Panc1 (cell line): ENCODE results near the gene ABCB1. TPM values are rescaled to one million over a fixed set of nuclear protein-coding genes. Genes with fewer than 3 reads are reported as not detected.

Experiments used
- ATAC-seq: fragments of 200-7000 bp; cut with Tn5 transposase; 2 replicates; pipeline ENCODE4 v1.9.1; 2020; ENCODE audit warnings: mild to moderate bottlenecking, moderate library complexity
- BruUV-seq: library from RNA; stranded (reverse); fragments of 400-500 nt; replicated peaks from 2 replicates; lab custom pipeline; 2021; lab: Mats Ljungman, UMichigan
- CTCF ChIA-PET: fragments of 300-600 bp; sonication (Branson Sonifier 250); formaldehyde crosslinking; loops from one replicate; lab custom pipeline; 2022; ENCODE audit warnings: antibody characterized with exemption; lab: Charles Lee
- POLR2A ChIA-PET: fragments of 300-600 bp; sonication (Branson Sonifier 250); formaldehyde crosslinking; loops from one replicate; lab custom pipeline; 2022; ENCODE audit warnings: antibody characterized with exemption; lab: Charles Lee
- DNase-seq: peaks from one replicate; pipeline ENCODE4 v3.0.0-alpha.2; 2010; ENCODE audit warnings: low read depth, low spot score
- H3K27ac ChIP-seq: 2 replicates; pipeline ENCODE4 v1.5.1; 2011; ENCODE audit warnings: mild to moderate bottlenecking, low read length, inconsistent platforms
- H3K27me3 ChIP-seq: fragments of 200-500 bp; sonication (Bioruptor generic); 2 replicates; pipeline ENCODE4 v1.6.0; 2014; ENCODE audit warnings: low read length, inconsistent platforms; ENCODE audit not compliant: control insufficient read depth, insufficient read depth
- H3K36me3 ChIP-seq: fragments of 200-500 bp; sonication (Bioruptor generic); 2 replicates; pipeline ENCODE4 v1.5.1; 2014; ENCODE audit warnings: inconsistent platforms, mild to moderate bottlenecking, low read length, moderate library complexity; ENCODE audit not compliant: control insufficient read depth, insufficient read depth
- H3K4me1 ChIP-seq: 2 replicates; pipeline ENCODE4 v1.5.1; 2011; ENCODE audit warnings: inconsistent platforms, mild to moderate bottlenecking, low read length, moderate library complexity; ENCODE audit not compliant: control insufficient read depth, insufficient read depth
- H3K4me3 ChIP-seq, 2 experiments: 2 replicates each; pipeline ENCODE4 v1.5.1; 2011 to 2012; ENCODE audit warnings: low read depth in 2 of 2, low read length in 2 of 2, mild to moderate bottlenecking in 2 of 2, inconsistent platforms in 1 of 2, moderate library complexity in 1 of 2
- H3K9me3 ChIP-seq: fragments of 200-500 bp; sonication (Bioruptor generic); 2 replicates; pipeline ENCODE4 v1.5.1; 2014; ENCODE audit warnings: low read depth, mild to moderate bottlenecking, inconsistent platforms, low read length, moderate library complexity; ENCODE audit not compliant: control insufficient read depth, insufficient read depth
- POLR2AphosphoS5 ChIP-seq: IDR thresholded peaks from 2 replicates; pipeline ENCODE4 v1.6.1; 2012; ENCODE audit warnings: mild to moderate bottlenecking, low read depth, low read length, moderate library complexity
- SIN3A ChIP-seq: IDR thresholded peaks from 2 replicates; pipeline ENCODE4 v1.6.1; 2012; ENCODE audit warnings: low read depth, mild to moderate bottlenecking, low read length, moderate library complexity, borderline replicate concordance; ENCODE audit not compliant: insufficient read depth
- TCF7L2 ChIP-seq: IDR thresholded peaks from 2 replicates; pipeline ENCODE4 v1.6.1; 2011; ENCODE audit warnings: mild to moderate bottlenecking, low read depth, low read length, inconsistent platforms
- in situ Hi-C: cut with HindIII; loops from 2 replicates; pipeline ENCODE4 v1.10.0; 2016; ENCODE audit warnings: low sequenced_read_pairs, low pct_unique_long_range_greater_than_20kb
- intact Hi-C: fragments of 100-400 bp; cut with micrococcal nuclease; formaldehyde crosslinking; loops from one replicate; pipeline ENCODE4 v1.10.0; 2022; ENCODE audit not compliant: unreplicated experiment
- total RNA-seq: library from RNA; stranded (reverse); gene quantifications from one replicate; pipeline ENCODE4 v1.2.1, GENCODE V29; 2021; ENCODE audit not compliant: unreplicated experiment
- TF ChIP-seq, protein P1 (sequence below), 2 experiments: IDR thresholded peaks; 2 replicates each; pipeline ENCODE4 v1.6.1; 2011 to 2012; ENCODE audit warnings: low read depth in 2 of 2, control low read depth in 1 of 2, low read length in 1 of 2, mild to moderate bottlenecking in 1 of 2, moderate library complexity in 1 of 2; ENCODE audit not compliant: insufficient read depth in 1 of 2
- TF ChIP-seq, protein P2 (sequence below): fragments of 450-650 bp; IDR thresholded peaks from 2 replicates; pipeline ENCODE4 v1.5.1; 2017; ENCODE audit warnings: mild to moderate bottlenecking

The ABCB1 gene
- total RNA-seq, 1 experiment from 2014 or later = 0.67 TPM

DNA sequence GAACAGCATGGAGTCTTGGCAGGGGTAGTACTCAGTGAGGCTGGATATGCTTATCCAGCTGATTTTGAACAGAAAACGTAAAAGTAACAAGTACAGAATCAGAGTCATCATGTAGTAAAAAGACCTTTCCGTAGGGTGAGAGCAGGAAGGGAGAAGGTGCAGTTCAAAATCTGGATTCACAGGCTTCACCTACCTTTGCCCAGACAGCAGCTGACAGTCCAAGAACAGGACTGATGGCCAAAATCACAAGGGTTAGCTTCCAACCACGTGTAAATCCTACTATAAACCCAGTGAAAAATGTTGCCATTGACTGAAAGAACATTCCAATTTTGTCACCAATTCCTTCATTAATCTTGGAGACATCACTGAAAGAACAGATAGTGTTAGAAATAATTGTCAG, 34.8 kb downstream of the ABCB1 start:
- H3K27me3 ChIP-seq = no peaks in the 10 kb centered on the region
- TF ChIP-seq SIN3A (no peak), POLR2AphosphoS5 (no peak), TCF7L2 (no peak)
- TF ChIP-seq, protein P1, sequence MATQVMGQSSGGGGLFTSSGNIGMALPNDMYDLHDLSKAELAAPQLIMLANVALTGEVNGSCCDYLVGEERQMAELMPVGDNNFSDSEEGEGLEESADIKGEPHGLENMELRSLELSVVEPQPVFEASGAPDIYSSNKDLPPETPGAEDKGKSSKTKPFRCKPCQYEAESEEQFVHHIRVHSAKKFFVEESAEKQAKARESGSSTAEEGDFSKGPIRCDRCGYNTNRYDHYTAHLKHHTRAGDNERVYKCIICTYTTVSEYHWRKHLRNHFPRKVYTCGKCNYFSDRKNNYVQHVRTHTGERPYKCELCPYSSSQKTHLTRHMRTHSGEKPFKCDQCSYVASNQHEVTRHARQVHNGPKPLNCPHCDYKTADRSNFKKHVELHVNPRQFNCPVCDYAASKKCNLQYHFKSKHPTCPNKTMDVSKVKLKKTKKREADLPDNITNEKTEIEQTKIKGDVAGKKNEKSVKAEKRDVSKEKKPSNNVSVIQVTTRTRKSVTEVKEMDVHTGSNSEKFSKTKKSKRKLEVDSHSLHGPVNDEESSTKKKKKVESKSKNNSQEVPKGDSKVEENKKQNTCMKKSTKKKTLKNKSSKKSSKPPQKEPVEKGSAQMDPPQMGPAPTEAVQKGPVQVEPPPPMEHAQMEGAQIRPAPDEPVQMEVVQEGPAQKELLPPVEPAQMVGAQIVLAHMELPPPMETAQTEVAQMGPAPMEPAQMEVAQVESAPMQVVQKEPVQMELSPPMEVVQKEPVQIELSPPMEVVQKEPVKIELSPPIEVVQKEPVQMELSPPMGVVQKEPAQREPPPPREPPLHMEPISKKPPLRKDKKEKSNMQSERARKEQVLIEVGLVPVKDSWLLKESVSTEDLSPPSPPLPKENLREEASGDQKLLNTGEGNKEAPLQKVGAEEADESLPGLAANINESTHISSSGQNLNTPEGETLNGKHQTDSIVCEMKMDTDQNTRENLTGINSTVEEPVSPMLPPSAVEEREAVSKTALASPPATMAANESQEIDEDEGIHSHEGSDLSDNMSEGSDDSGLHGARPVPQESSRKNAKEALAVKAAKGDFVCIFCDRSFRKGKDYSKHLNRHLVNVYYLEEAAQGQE (IDR thresholded peaks at IDR 0.05; ENCODE audit: insufficient read depth in 1 of 2, low read depth in 2 of 2, low read length in 1 of 2) = no peak
- TF ChIP-seq, protein P2, sequence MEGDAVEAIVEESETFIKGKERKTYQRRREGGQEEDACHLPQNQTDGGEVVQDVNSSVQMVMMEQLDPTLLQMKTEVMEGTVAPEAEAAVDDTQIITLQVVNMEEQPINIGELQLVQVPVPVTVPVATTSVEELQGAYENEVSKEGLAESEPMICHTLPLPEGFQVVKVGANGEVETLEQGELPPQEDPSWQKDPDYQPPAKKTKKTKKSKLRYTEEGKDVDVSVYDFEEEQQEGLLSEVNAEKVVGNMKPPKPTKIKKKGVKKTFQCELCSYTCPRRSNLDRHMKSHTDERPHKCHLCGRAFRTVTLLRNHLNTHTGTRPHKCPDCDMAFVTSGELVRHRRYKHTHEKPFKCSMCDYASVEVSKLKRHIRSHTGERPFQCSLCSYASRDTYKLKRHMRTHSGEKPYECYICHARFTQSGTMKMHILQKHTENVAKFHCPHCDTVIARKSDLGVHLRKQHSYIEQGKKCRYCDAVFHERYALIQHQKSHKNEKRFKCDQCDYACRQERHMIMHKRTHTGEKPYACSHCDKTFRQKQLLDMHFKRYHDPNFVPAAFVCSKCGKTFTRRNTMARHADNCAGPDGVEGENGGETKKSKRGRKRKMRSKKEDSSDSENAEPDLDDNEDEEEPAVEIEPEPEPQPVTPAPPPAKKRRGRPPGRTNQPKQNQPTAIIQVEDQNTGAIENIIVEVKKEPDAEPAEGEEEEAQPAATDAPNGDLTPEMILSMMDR = no peak
- DNase-seq (no peak), ATAC-seq (no peak)
- CTCF ChIA-PET = no interaction called here
- H3K36me3 ChIP-seq = no peaks in the 10 kb centered on the region
- no TSS peak for BruUV-seq
- H3K9me3 ChIP-seq = no peaks in the 10 kb centered on the region
- no peak overlapping the region for H3K4me3 ChIP-seq
- no peak overlapping the region for H3K27ac ChIP-seq
- POLR2A ChIA-PET = interaction anchor here (0.7 kb wide), 1 partner anchor 211 kb away, joined by 3 read pairs; no protein-coding TSS in a partner anchor
- intact Hi-C loops (no loop called here), in situ Hi-C loops (no loop called here)
- no peaks in the 10 kb centered on the region for H3K4me1 ChIP-seq

DNA sequence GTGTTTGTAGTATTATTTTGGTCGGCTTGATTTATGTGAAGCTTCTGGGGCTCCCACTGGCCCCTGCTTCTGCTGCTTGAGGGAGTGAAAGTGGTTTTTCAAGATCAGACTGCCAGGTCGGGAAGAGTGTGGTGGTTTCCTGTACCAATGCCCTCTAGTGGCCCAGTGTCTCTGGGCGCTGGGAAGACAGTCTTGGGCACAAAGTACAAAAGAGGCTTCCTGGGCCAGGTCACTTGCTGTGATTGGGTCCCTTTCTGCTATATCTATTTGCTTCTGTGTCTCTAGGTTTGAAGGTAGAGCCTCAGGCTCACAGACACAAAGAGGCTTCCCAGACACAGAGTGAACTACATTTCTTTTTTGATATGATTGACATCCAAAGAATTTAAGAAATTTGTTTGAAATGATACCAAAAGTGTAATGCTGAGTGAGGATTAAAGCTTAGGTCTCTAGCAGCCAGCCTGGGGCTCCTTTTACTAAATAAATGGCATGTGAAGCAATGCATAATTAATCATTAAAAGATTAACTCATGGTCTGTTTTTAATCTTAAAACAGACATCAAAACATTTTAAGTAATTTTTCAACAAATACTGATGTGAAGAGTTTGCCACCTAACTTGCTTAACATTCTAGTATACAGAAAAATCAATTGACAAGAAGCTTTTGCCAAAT, 36.3 kb downstream of the ABCB1 start:
- ChIA-PET CTCF (no interaction called here), POLR2A (no interaction called here)
- Histone ChIP-seq H3K9me3 (no peaks in the 10 kb centered on the region), H3K4me3 (no peak overlapping the region), H3K36me3 (no peaks in the 10 kb centered on the region), H3K4me1 (no peaks in the 10 kb centered on the region), H3K27ac (no peak overlapping the region), H3K27me3 (no peaks in the 10 kb centered on the region)
- DNase-seq (no peak), ATAC-seq (no peak)
- TF ChIP-seq, protein P2 = peak; percentile 72
- TF ChIP-seq, protein P1 (IDR thresholded peaks at IDR 0.05; ENCODE audit: insufficient read depth in 1 of 2, low read depth in 2 of 2, low read length in 1 of 2) = no peak
- no peak for TF ChIP-seq TCF7L2
- TF ChIP-seq POLR2AphosphoS5 = no peak
- TF ChIP-seq SIN3A = no peak
- in situ Hi-C loops (no loop called here), intact Hi-C loops (no loop called here)
- BruUV-seq = no TSS peak
